OCI-LY3 (cell line): Measurements from ENCODE around the gene KANSL3.
"Not testable (repeated sequence)": the region's sequence is repeated elsewhere in the genome, so short reads cannot be mapped to it uniquely, and the experiment has no call there.

Experiments
- H2AFZ ChIP-seq: fragments of 200-600, 300-600 bp; shearing (Covaris generic); 2 replicates; pipeline ENCODE4 v1.6.0; 2014; ENCODE audit warnings: antibody characterized with exemption, low read depth, low read length
- H3K27ac ChIP-seq: fragments of 200-600, 300-600 bp; sonication (generic); 2 replicates; pipeline ENCODE4 v1.5.1; 2014; ENCODE audit warnings: mild to moderate bottlenecking, low read length, moderate library complexity, mixed read lengths
- H3K27me3 ChIP-seq: fragments of 200-600, 300-600 bp; sonication (generic); 2 replicates; pipeline ENCODE4 v1.6.1; 2014; ENCODE audit warnings: low read depth, low read length, mixed read lengths
- H3K36me3 ChIP-seq: fragments of 200-600, 300-600 bp; sonication (generic); replicated peaks from 2 replicates; pipeline ENCODE3; 2014; ENCODE audit warnings: low read depth, low read length, mixed read lengths
- H3K4me1 ChIP-seq: fragments of 300-600, 200-600 bp; sonication (generic); 2 replicates; pipeline ENCODE4 v1.6.1; 2014; ENCODE audit warnings: low read length, mixed read lengths
- H3K4me2 ChIP-seq: fragments of 200-600, 300-600 bp; sonication (generic); 2 replicates; pipeline ENCODE4 v1.6.1; 2014; ENCODE audit warnings: low read length, mixed read lengths
- H3K4me3 ChIP-seq: fragments of 300-600, 200-600 bp; sonication (generic); 2 replicates; pipeline ENCODE4 v1.5.1; 2014; ENCODE audit warnings: antibody characterized with exemption, mild to moderate bottlenecking, low read length, moderate library complexity
- H3K79me2 ChIP-seq: fragments of 300-600, 200-600 bp; shearing (Covaris generic); 2 replicates; pipeline ENCODE4 v1.6.1; 2014; ENCODE audit warnings: mild to moderate bottlenecking, low read length, mixed read lengths
- H3K9ac ChIP-seq: fragments of 300-600, 200-600 bp; shearing (Covaris generic); 2 replicates; pipeline ENCODE4 v1.6.0; 2014; ENCODE audit warnings: mild to moderate bottlenecking, low read length, moderate library complexity
- H3K9me3 ChIP-seq: fragments of 200-600, 300-600 bp; shearing (Covaris generic); 2 replicates; pipeline ENCODE4 v1.6.1; 2014; ENCODE audit warnings: low read length, mixed read lengths; ENCODE audit not compliant: insufficient read depth
- H4K20me1 ChIP-seq: fragments of 200-600, 300-600 bp; sonication (generic); 2 replicates; pipeline ENCODE4 v1.6.1; 2016; ENCODE audit warnings: low read length, mixed read lengths; ENCODE audit not compliant: insufficient read depth
- EZH2phosphoT487 ChIP-seq: fragments of 200-600 bp; shearing (Covaris generic); IDR thresholded peaks from 2 replicates; pipeline ENCODE4 v1.6.1; 2018; ENCODE audit warnings: antibody characterized with exemption, mixed run types, low read depth
- TF ChIP-seq, protein P1 (sequence below): fragments of 200-600, 300-600 bp; sonication (generic); IDR thresholded peaks from 2 replicates; pipeline ENCODE4 v1.5.1; 2014; ENCODE audit warnings: antibody characterized with exemption, low read length, low read depth

The KANSL3 gene

DNA sequence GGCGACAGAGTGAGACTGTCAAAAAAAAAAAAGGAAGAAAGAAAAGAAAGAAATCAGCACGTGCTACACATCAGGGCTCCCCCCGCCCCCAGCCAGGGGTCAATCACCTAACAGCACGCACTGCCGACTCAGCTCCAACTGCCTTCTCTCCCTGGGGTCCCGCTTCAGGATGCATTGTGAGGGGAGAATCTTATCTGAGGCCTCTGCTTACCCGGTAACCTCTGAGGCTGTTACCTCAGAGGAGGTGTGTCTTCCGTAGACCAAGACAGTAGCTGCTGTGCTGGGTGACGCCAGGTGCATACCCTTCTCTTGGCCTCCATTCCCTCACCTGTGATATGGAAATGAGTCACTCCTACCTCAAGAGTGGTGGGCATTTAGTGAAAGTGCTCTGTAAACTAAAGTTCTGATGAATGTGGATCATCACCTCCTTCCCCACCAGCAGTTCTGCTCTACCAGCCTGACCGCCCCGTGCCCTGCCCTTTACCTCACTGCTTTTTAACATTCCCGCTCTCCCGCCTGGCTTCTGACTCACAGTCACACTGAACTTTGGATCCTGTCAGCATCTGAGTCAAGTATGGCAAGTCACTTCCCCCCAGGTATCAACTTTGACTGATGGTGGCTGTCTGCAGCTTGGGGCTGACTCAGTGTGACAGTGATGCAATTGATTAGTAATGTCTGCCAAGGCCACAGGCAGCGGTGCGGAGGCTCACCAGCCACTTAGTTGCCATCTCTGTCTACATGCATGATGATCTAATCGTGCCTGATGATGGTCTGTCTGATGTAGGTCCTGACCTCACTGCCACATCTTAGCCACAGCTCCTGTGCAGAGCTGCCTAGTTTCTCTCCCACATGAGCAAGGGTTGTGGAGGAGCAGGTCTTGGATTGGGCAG lies 81.4 kb downstream of the KANSL3 start:
- Histone ChIP-seq H3K79me2 (no peaks in the 10 kb centered on the region), H4K20me1 (no peaks in the 10 kb centered on the region), H3K36me3 (peaks cover under 1% of the 10 kb centered on the region), H3K4me1 (peaks cover 5% of the 10 kb centered on the region; the same call in 1 of the 2 replicates), H2AFZ (no peak overlapping the region), H3K27ac (no peak overlapping the region), H3K4me2 (no peak overlapping the region), H3K9ac (no peak overlapping the region), H3K27me3 (no peaks in the 10 kb centered on the region), H3K9me3 (no peaks in the 10 kb centered on the region), H3K4me3 (no peak overlapping the region)
- TF ChIP-seq, protein P1, sequence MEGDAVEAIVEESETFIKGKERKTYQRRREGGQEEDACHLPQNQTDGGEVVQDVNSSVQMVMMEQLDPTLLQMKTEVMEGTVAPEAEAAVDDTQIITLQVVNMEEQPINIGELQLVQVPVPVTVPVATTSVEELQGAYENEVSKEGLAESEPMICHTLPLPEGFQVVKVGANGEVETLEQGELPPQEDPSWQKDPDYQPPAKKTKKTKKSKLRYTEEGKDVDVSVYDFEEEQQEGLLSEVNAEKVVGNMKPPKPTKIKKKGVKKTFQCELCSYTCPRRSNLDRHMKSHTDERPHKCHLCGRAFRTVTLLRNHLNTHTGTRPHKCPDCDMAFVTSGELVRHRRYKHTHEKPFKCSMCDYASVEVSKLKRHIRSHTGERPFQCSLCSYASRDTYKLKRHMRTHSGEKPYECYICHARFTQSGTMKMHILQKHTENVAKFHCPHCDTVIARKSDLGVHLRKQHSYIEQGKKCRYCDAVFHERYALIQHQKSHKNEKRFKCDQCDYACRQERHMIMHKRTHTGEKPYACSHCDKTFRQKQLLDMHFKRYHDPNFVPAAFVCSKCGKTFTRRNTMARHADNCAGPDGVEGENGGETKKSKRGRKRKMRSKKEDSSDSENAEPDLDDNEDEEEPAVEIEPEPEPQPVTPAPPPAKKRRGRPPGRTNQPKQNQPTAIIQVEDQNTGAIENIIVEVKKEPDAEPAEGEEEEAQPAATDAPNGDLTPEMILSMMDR, result no peak
- no peak for TF ChIP-seq EZH2phosphoT487

DNA sequence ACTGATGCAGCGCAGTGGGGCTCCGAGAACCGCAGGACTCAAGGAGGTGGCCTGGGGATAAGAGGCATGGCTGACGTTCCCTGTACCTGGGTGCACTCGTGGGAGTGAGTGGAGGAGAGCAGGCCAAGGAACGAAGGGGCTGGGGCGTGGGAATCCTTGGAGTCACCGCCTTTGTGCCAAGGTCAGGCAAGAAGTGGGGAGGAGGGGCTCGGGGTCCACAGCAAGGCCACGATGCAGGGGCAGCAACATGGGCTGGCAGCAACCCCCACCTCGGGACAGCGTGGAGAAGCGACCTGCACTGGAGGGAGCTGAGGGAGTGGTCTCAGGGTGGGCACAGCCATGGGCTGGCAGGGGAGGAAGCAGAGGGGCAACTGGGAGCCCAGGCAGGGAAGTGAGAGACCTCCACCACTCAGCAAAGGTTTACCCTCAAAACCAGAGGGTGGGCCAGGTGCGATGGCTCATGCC lies 82.9 kb downstream of the KANSL3 start:
- H3K4me2 ChIP-seq, result no peak overlapping the region
- no peak overlapping the region for H3K4me3 ChIP-seq
- H3K79me2 ChIP-seq, result no peaks in the 10 kb centered on the region
- H3K36me3 ChIP-seq, result peaks cover 7% of the 10 kb centered on the region
- no peaks in the 10 kb centered on the region for H3K27me3 ChIP-seq
- no peaks in the 10 kb centered on the region; the same call in 1 of the 2 replicates for H4K20me1 ChIP-seq
- H3K27ac ChIP-seq, result no peak overlapping the region
- TF ChIP-seq EZH2phosphoT487, result no peak
- TF ChIP-seq, protein P1, result no peak
- H3K9ac ChIP-seq, result no peak overlapping the region
- H3K9me3 ChIP-seq, result no peaks in the 10 kb centered on the region
- peaks cover 5% of the 10 kb centered on the region; the same call in 1 of the 2 replicates for H3K4me1 ChIP-seq
- H2AFZ ChIP-seq, result no peak overlapping the region

DNA sequence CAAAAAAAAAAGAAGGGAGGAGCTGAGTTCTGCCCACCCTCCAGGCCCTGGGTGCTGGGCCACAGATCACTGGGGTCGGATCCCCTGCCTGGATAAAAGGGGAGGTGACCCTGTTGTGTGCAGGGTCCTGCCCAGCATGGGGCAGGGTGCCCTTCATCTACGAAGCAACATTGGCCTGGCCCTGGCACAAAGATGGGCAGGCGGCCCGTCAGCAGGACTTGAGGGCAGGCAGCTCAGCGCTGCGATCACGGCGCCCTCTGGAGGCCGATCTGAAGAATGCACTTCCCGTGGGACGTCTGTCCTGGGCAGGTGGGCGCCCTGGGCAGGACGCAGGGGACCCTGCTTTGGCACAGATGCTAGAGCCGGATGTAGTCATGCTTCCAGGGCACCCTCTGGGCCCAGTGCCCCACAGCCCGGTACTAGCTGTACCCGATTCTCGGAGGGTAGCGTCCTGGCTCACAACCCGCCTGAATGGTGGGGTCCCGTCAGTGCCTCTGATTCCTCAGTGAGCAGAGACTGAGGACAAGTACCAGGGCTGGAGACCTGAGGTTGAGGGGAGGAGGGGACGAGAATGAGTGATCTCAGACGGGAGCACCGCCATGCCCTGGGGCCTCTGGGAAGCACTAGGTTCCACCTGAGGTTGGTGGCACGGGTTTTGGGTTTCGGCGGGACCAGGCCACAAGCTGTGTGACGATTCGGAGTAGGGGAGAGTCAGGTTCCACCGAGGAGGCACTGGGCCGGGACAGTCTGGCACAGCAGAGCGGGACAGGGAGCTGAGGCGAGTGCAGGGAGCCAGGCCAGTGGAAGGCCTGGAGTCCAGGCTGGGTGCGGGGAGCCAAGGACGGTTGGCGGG lies 83.6 kb downstream of the KANSL3 start:
- H3K4me2 ChIP-seq, result peak overlapping the region; percentile 64
- H3K4me3 ChIP-seq, result peak overlapping the region; percentile 64
- H3K27ac ChIP-seq, result no peak overlapping the region
- H3K9ac ChIP-seq, result no peak overlapping the region
- peak overlapping the region; percentile 64; the same call in 1 of the 2 replicates for H2AFZ ChIP-seq
- peaks cover 7% of the 10 kb centered on the region for H3K36me3 ChIP-seq
- peaks cover 5% of the 10 kb centered on the region; the same call in 1 of the 2 replicates for H3K4me1 ChIP-seq
- TF ChIP-seq, protein P1, result peak; percentile 93
- TF ChIP-seq EZH2phosphoT487, result no peak
- H4K20me1 ChIP-seq, result no peaks in the 10 kb centered on the region; the same call in 1 of the 2 replicates
- H3K27me3 ChIP-seq, result no peaks in the 10 kb centered on the region
- H3K79me2 ChIP-seq, result no peaks in the 10 kb centered on the region
- no peaks in the 10 kb centered on the region for H3K9me3 ChIP-seq

DNA sequence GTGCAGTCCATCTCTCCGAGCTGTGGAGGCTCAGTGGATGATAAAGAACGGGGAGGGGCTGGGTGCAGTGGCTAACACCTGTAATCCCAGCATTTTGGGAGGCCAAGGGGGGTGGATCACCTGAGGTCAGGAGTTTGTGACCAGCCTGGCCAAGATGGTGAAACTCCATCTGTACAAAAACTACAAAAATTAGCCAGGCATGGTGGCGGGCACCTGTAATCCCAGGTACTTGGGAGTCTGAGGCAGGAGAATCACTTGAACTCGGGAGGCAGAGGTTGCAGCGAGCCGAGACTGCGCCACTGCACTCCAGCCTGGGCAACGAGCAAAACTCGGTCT lies 84.2 kb downstream of the KANSL3 start:
- H3K9me3 ChIP-seq, H2AFZ ChIP-seq, H3K4me1 ChIP-seq, H3K27me3 ChIP-seq, H3K9ac ChIP-seq, H4K20me1 ChIP-seq, H3K36me3 ChIP-seq, H3K79me2 ChIP-seq, H3K27ac ChIP-seq: not testable (repeated sequence)
- Histone ChIP-seq H3K4me2 (peak overlapping the region; percentile 64), H3K4me3 (peak overlapping the region; percentile 64)
